Ecto neural progenitor cell (in vitro differentiated cells): Measurements from ENCODE around the gene HYAL4.
"Not testable (repeated sequence)": the region's sequence is repeated elsewhere in the genome, so short reads cannot be mapped to it uniquely, and the experiment has no call there.

Experiments
- DNase-seq: peaks from one replicate; pipeline ENCODE4 v3.0.0-alpha.2; 2018; ENCODE audit warnings: low spot score

Gene HYAL4

GRCh38 chr7:123846217-123846891 is 1.4 kb downstream of the HYAL4 start:
- DNase-seq: no peak

GRCh38 chr7:123847868-123848267 is 2.9 kb downstream of the HYAL4 start:
- no peak for DNase-seq

- no peak for DNase-seq
These were observed 4.9 kb downstream of the HYAL4 start for GRCh38 chr7:123849855-123850254.

GRCh38 chr7:123851404-123851803 is 6.4 kb downstream of the HYAL4 start:
- DNase-seq: not testable (repeated sequence)

- DNase-seq: not testable (repeated sequence)
These were observed 9.3 kb downstream of the HYAL4 start for GRCh38 chr7:123854291-123854690.

- not testable (repeated sequence) for DNase-seq
These were observed 11.5 kb downstream of the HYAL4 start for GRCh38 chr7:123856428-123856827.

- no peak for DNase-seq
These were observed 15.9 kb downstream of the HYAL4 start for GRCh38 chr7:123860848-123861247.

GRCh38 chr7:123862775-123863174 is 17.8 kb downstream of the HYAL4 start:
- DNase-seq: no peak

- no peak for DNase-seq
These were observed 18.5 kb downstream of the HYAL4 start for GRCh38 chr7:123863461-123863860.

GRCh38 chr7:123864012-123864411 is 19.0 kb downstream of the HYAL4 start:
- no peak for DNase-seq

GRCh38 chr7:123864436-123864835 is 19.5 kb downstream of the HYAL4 start:
- DNase-seq: no peak

- DNase-seq: no peak
These were observed 20.0 kb downstream of the HYAL4 start for GRCh38 chr7:123864966-123865365.

GRCh38 chr7:123865517-123866117 is 20.6 kb downstream of the HYAL4 start:
- no peak for DNase-seq

- no peak for DNase-seq
These were observed 22.3 kb downstream of the HYAL4 start for GRCh38 chr7:123867225-123867624.

GRCh38 chr7:123871998-123872867 is 27.3 kb downstream of the HYAL4 start:
- DNase-seq: peak; percentile 57

GRCh38 chr7:123872908-123873307 is 27.9 kb downstream of the HYAL4 start:
- DNase-seq: no peak

- DNase-seq: no peak
These were observed 31.7 kb downstream of the HYAL4 start for GRCh38 chr7:123876557-123877256.

- DNase-seq: no peak
These were observed 34.7 kb downstream of the HYAL4 start for GRCh38 chr7:123879628-123880027.

GRCh38 chr7:123881300-123881699 is 36.3 kb downstream of the HYAL4 start:
- no peak for DNase-seq

GRCh38 chr7:123883154-123883553 is 38.2 kb downstream of the HYAL4 start:
- DNase-seq: no peak

- DNase-seq: no peak
These were observed 43.2 kb downstream of the HYAL4 start for GRCh38 chr7:123888192-123888591.

- DNase-seq: not testable (repeated sequence)
These were observed 49.8 kb downstream of the HYAL4 start for GRCh38 chr7:123894753-123895152.
